T-helper 2 cell treated with Interferon-gamma antibody and Interleukin-4, amounts not matched to agents 100 ng/mL and 5 ng/mL, for 36 hours (primary cell): ENCODE measurements around the gene C4A. TPM values are rescaled to one million over a fixed set of nuclear protein-coding genes. Genes with fewer than 3 reads are reported as not detected.
"Not testable (repeated sequence)": the region's sequence is repeated elsewhere in the genome, so short reads cannot be mapped to it uniquely, and the experiment has no call there.

Experiments used
- intact Hi-C: fragments of 100-400 bp; cut with micrococcal nuclease; formaldehyde crosslinking; loops from one replicate; pipeline ENCODE4 v1.15.1; 2023
- total RNA-seq: library from RNA; stranded (reverse); gene quantifications from 2 replicates; pipeline ENCODE4 v1.2.3, GENCODE V29; 2022

The C4A gene
- total RNA-seq, 1 donor from 2014 or later: 3.2 TPM

GRCh38 chr6:32014547-32014946 is 32.7 kb downstream of the C4A start, which contains the start of gene C4B:
C4B (plus strand) TSS chr6:32014795; CDS start chr6:32014846, 51 bp downstream.
- intact Hi-C loops: not testable (repeated sequence)

GRCh38 chr6:32022100-32022499 is 40.2 kb downstream of the C4A start:
- intact Hi-C loops: not testable (repeated sequence)

GRCh38 chr6:32028631-32029030 is 46.8 kb downstream of the C4A start:
- intact Hi-C loops: not testable (repeated sequence)

GRCh38 chr6:32029553-32029952 is 47.7 kb downstream of the C4A start:
- intact Hi-C loops: not testable (repeated sequence)

GRCh38 chr6:32035283-32036013 is 53.6 kb downstream of the C4A start:
- intact Hi-C loops: not testable (repeated sequence)

GRCh38 chr6:32037136-32037535 is 55.3 kb downstream of the C4A start:
- intact Hi-C loops: not testable (repeated sequence)

GRCh38 chr6:32037598-32038524 is 56.0 kb downstream of the C4A start, which contains the start of gene CYP21A2:
CYP21A2 (plus strand) TSS chr6:32038415; CDS start chr6:32038423, 8 bp downstream.
- intact Hi-C loops: not testable (repeated sequence)

- intact Hi-C loops: not testable (repeated sequence)
Observed at GRCh38 chr6:32038878-32039277, 57.0 kb downstream of the C4A start.

GRCh38 chr6:32039321-32040274 is 57.7 kb downstream of the C4A start:
- intact Hi-C loops: not testable (repeated sequence)

- intact Hi-C loops: not testable (repeated sequence)
Observed at GRCh38 chr6:32040299-32041049, 58.6 kb downstream of the C4A start.

GRCh38 chr6:32041050-32041321 is 59.1 kb downstream of the C4A start:
- intact Hi-C loops: not testable (repeated sequence)

GRCh38 chr6:32041385-32041784 is 59.5 kb downstream of the C4A start:
- intact Hi-C loops: not testable (repeated sequence)

- intact Hi-C loops: not testable (repeated sequence)
Observed at GRCh38 chr6:32042276-32042675, 60.4 kb downstream of the C4A start.

- intact Hi-C loops: not testable (repeated sequence)
Observed at GRCh38 chr6:32043589-32044380, 61.9 kb downstream of the C4A start.

- intact Hi-C loops: not testable (repeated sequence)
Observed at GRCh38 chr6:32044916-32045315, 63.1 kb downstream of the C4A start.

- intact Hi-C loops: no loop called here
Observed at GRCh38 chr6:32045811-32046449, 64.1 kb downstream of the C4A start.

- intact Hi-C loops: no loop called here
Observed at GRCh38 chr6:32046450-32047083, 64.7 kb downstream of the C4A start.

- intact Hi-C loops: no loop called here
Observed at GRCh38 chr6:32047084-32047478, 65.2 kb downstream of the C4A start.

- intact Hi-C loops: no loop called here
Observed at GRCh38 chr6:32047539-32047854, 65.6 kb downstream of the C4A start.
